Measurements from ENCODE around the gene ANKRD55.

DNA sequence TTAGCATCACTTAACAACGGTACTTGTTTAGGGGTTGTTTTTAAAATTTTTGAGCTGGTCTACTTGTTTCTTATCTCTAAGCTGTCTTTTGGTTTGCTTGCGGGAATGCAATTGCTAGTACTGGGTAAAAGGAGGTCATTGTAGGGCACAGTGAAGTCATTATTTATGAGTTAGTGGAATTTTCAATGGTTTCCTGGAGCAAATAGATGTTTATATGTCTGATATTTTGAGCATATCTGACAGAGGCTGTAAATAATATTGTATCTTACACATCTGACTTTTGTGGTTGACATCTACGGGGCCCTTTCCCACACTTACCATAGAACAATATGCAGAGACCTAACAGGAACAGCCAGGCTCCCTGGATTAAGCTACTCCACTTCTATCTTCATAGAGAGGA lies 147.9 kb downstream of the ANKRD55 start:
- TF ChIP-seq, protein P1, sequence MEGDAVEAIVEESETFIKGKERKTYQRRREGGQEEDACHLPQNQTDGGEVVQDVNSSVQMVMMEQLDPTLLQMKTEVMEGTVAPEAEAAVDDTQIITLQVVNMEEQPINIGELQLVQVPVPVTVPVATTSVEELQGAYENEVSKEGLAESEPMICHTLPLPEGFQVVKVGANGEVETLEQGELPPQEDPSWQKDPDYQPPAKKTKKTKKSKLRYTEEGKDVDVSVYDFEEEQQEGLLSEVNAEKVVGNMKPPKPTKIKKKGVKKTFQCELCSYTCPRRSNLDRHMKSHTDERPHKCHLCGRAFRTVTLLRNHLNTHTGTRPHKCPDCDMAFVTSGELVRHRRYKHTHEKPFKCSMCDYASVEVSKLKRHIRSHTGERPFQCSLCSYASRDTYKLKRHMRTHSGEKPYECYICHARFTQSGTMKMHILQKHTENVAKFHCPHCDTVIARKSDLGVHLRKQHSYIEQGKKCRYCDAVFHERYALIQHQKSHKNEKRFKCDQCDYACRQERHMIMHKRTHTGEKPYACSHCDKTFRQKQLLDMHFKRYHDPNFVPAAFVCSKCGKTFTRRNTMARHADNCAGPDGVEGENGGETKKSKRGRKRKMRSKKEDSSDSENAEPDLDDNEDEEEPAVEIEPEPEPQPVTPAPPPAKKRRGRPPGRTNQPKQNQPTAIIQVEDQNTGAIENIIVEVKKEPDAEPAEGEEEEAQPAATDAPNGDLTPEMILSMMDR (IDR thresholded peaks at IDR 0.05), result no peak
- no peak for TF ChIP-seq POLR2AphosphoS5 (IDR thresholded peaks at IDR 0.05)
